Endothelial cell of umbilical vein (primary cell): ENCODE data around the gene PADI6. TPM values are rescaled to one million over a fixed set of nuclear protein-coding genes. Genes with fewer than 3 reads are reported as not detected.

Experiments
- BruUV-seq: library from RNA; stranded (reverse); fragments of 400-500 nt; replicated peaks from 2 replicates; lab custom pipeline; 2021; lab: Mats Ljungman, UMichigan
- CTCF ChIA-PET: fragments of 300-600, 350-600 bp; sonication (Branson Sonifier 250); formaldehyde crosslinking; loops from one replicate; lab custom pipeline; 2021; ENCODE audit warnings: antibody characterized with exemption, inconsistent platforms; lab: Charles Lee
- POLR2A ChIA-PET: fragments of 300-600, 350-600 bp; sonication (Branson Sonifier 250); formaldehyde crosslinking; loops from one replicate; lab custom pipeline; 2021; ENCODE audit warnings: antibody characterized with exemption, inconsistent platforms; lab: Charles Lee
- DNase-seq: peaks from one replicate; pipeline ENCODE4 v3.0.0-alpha.2; 2011; ENCODE audit warnings: low read depth, low spot score
- FAIRE-seq: peaks from 2 replicates; lab custom pipeline; 2011; peaks lifted over from hg19 to GRCh38; lab: Jason Lieb, UNC
- H2AFZ ChIP-seq: 2 replicates; pipeline ENCODE4 v1.6.0; 2012; ENCODE audit warnings: low read depth, low read length, control low read depth, inconsistent platforms
- H3K27ac ChIP-seq: 2 replicates; pipeline ENCODE4 v1.5.1; 2011; ENCODE audit warnings: low read depth, mild to moderate bottlenecking, control low read depth, low read length, moderate library complexity; ENCODE audit not compliant: insufficient read depth
- H3K27me3 ChIP-seq, 2 experiments: 2 replicates each; pipeline versions ENCODE4 v1.6.0 to v1.6.1; 2011; ENCODE audit warnings: low read length in 2 of 2, mixed read lengths in 1 of 2; ENCODE audit not compliant: control insufficient read depth in 2 of 2, insufficient read depth in 2 of 2
- H3K36me3 ChIP-seq, 2 experiments: 2 replicates in 1 of 2; 3 replicates in 1 of 2; pipeline ENCODE4 v1.5.1; 2011; ENCODE audit warnings: low read length in 2 of 2, mild to moderate bottlenecking in 1 of 2, moderate library complexity in 1 of 2; ENCODE audit not compliant: control insufficient read depth in 2 of 2, insufficient read depth in 2 of 2; ENCODE audit errors: extremely low read depth in 1 of 2
- H3K4me1 ChIP-seq: 3 replicates; pipeline ENCODE4 v1.5.1; 2011; ENCODE audit warnings: mild to moderate bottlenecking, low read length; ENCODE audit not compliant: control insufficient read depth, insufficient read depth; ENCODE audit errors: extremely low read depth
- H3K4me2 ChIP-seq: 2 replicates; pipeline ENCODE4 v1.6.1; 2011; ENCODE audit warnings: low read length, control low read depth, mixed read lengths; ENCODE audit not compliant: insufficient read depth
- H3K4me3 ChIP-seq, 3 experiments: fragments of 200-600 bp in 1 of 3; sonication (generic), shearing (Covaris generic) in 1 of 3; replicated peaks in 1 of 3; 2 replicates each; pipeline ENCODE4 v1.5.1; 2011 to 2016; ENCODE audit warnings: control low read depth in 3 of 3, low read length in 3 of 3, mild to moderate bottlenecking in 2 of 3, inconsistent platforms in 1 of 3, low read depth in 1 of 3, moderate library complexity in 1 of 3; ENCODE audit not compliant: insufficient read depth in 1 of 3
- H3K79me2 ChIP-seq: 2 replicates; pipeline ENCODE4 v1.6.0; 2012; ENCODE audit warnings: low read length, inconsistent platforms; ENCODE audit not compliant: control insufficient read depth, insufficient read depth
- H3K9ac ChIP-seq: replicated peaks from 2 replicates; pipeline ENCODE3; 2011; ENCODE audit warnings: low read length, control low read depth; ENCODE audit not compliant: insufficient read depth; ENCODE audit errors: extremely low read depth
- H3K9me1 ChIP-seq: replicated peaks from 3 replicates; pipeline ENCODE4 v1.6.0; 2011; ENCODE audit warnings: mild to moderate bottlenecking, low read length; ENCODE audit not compliant: control insufficient read depth, insufficient read depth; ENCODE audit errors: extremely low read depth
- H3K9me3 ChIP-seq: replicated peaks from 2 replicates; pipeline ENCODE4 v1.5.1; 2012; ENCODE audit warnings: low read length, inconsistent platforms; ENCODE audit not compliant: control insufficient read depth, insufficient read depth
- H4K20me1 ChIP-seq: replicated peaks from 2 replicates; pipeline ENCODE3; 2011; ENCODE audit warnings: mild to moderate bottlenecking, low read length; ENCODE audit not compliant: control insufficient read depth, insufficient read depth; ENCODE audit errors: extremely low read depth
- CTCF ChIP-seq, 2 donors: IDR thresholded peaks; 1 replicate in 1 of 2; 2 replicates in 1 of 2; pipeline ENCODE4 v1.5.1; 2011; ENCODE audit warnings: low read length in 2 of 2, mild to moderate bottlenecking in 2 of 2, moderate library complexity in 2 of 2, control low read depth in 1 of 2, inconsistent platforms in 1 of 2, low read depth in 1 of 2; ENCODE audit not compliant: insufficient read depth in 1 of 2; ENCODE audit errors: extremely low read depth in 1 of 2
- EZH2 ChIP-seq: IDR thresholded peaks from 2 replicates; pipeline ENCODE4 v1.6.1; 2012; ENCODE audit warnings: borderline replicate concordance, low read depth, mild to moderate bottlenecking, moderate library complexity, low read length, inconsistent platforms; ENCODE audit not compliant: severe bottlenecking
- FOS ChIP-seq: IDR thresholded peaks from 2 replicates; pipeline ENCODE4 v1.6.1; 2011; ENCODE audit warnings: mild to moderate bottlenecking, low read length, moderate library complexity, borderline replicate concordance; ENCODE audit not compliant: insufficient read depth
- GATA2 ChIP-seq: IDR thresholded peaks from 2 replicates; pipeline ENCODE4 v1.7.0; 2011; ENCODE audit warnings: low read depth, mild to moderate bottlenecking, moderate library complexity, mixed read lengths, low read length; ENCODE audit not compliant: insufficient read length, insufficient read depth
- JUN ChIP-seq: IDR thresholded peaks from 2 replicates; pipeline ENCODE4 v1.6.1; 2011; ENCODE audit warnings: borderline replicate concordance, low read depth; ENCODE audit not compliant: insufficient read length, insufficient read depth
- MAX ChIP-seq: IDR thresholded peaks from 2 replicates; pipeline ENCODE4 v1.6.1; 2011; ENCODE audit not compliant: insufficient read depth, insufficient read length
- MYC ChIP-seq: IDR thresholded peaks from one replicate; pipeline ENCODE4 v1.6.1; 2011; ENCODE audit warnings: mild to moderate bottlenecking, low read depth, low read length
- POLR2A ChIP-seq: IDR thresholded peaks from 2 replicates; pipeline ENCODE4 v1.6.1; 2012; ENCODE audit warnings: low read depth, mild to moderate bottlenecking, control low read depth, low read length
- POLR2AphosphoS5 ChIP-seq: IDR thresholded peaks from 2 replicates; pipeline ENCODE4 v1.6.1; 2012; ENCODE audit warnings: low read depth, mild to moderate bottlenecking, control low read depth, low read length, moderate library complexity; ENCODE audit not compliant: insufficient read depth
- dilution Hi-C: fragments of 300-500 bp; cut with MboI; formaldehyde crosslinking; loops from one replicate; pipeline ENCODE4 v1.15.0; 2019; ENCODE audit warnings: low sequenced_read_pairs; ENCODE audit not compliant: extremely low pct_ligation_motif_present
- intact Hi-C: fragments of 100-400 bp; cut with micrococcal nuclease; formaldehyde crosslinking; loops from one replicate; pipeline ENCODE4 v1.10.0; 2022
- polyA plus RNA-seq, 4 experiments: library from polyadenylated mRNA; depleted of rRNA in 3 of 4; stranded (reverse) in 3 of 4; unstranded in 1 of 4; fragments of >200 nt; gene quantifications; 2 replicates each; pipeline versions ENCODE4 v1.2.1 to v1.2.3, GENCODE V29; 2011 to 2012; ENCODE audit warnings: missing spikeins in 1 of 4
- total RNA-seq: library from RNA; stranded (reverse); gene quantifications from 2 replicates; pipeline ENCODE4 v1.2.3, GENCODE V29; 2021

The PADI6 gene
- total and polyA plus RNA-seq, 2 donors (not counting 3 experiments of a cell fraction or from before 2014, with no cell fraction given), result not detected

- no peaks in the 10 kb centered on the region for H3K79me2 ChIP-seq
- CTCF ChIA-PET, result interaction anchor here (0.7 kb wide), 1 partner anchor 23 kb away, joined by 3 read pairs; no protein-coding TSS in a partner anchor
- no peak for TF ChIP-seq MAX
- TF ChIP-seq POLR2AphosphoS5, result no peak
- no peak for TF ChIP-seq POLR2A
- no peak for TF ChIP-seq FOS
- no peak for TF ChIP-seq CTCF (IDR thresholded peaks at IDR 0.05; ENCODE audit: extremely low read depth in 1 of 2, insufficient read depth in 1 of 2, low read depth in 1 of 2, low read length in 2 of 2)
- TF ChIP-seq GATA2, result no peak
- TF ChIP-seq MYC, result no peak
- TF ChIP-seq EZH2, result no peak
- no peak for TF ChIP-seq JUN
- FAIRE-seq, result no peak
- dilution Hi-C loops, result no loop called here
- intact Hi-C loops, result no loop called here
- no peak overlapping the region for H3K4me3 ChIP-seq
- H4K20me1 ChIP-seq, result no peaks in the 10 kb centered on the region
- DNase-seq, result no peak
- no peaks in the 10 kb centered on the region for H3K9me3 ChIP-seq
- no peak overlapping the region for H2AFZ ChIP-seq
- no peaks in the 10 kb centered on the region for H3K27me3 ChIP-seq
- H3K9me1 ChIP-seq, result no peaks in the 10 kb centered on the region
- POLR2A ChIA-PET, result no interaction called here
- no peaks in the 10 kb centered on the region for H3K4me1 ChIP-seq
- no peak overlapping the region for H3K4me2 ChIP-seq
- BruUV-seq, result no TSS peak
- H3K9ac ChIP-seq, result no peak overlapping the region
- H3K27ac ChIP-seq, result no peak overlapping the region
- H3K36me3 ChIP-seq, result no peaks in the 10 kb centered on the region
These were observed 1.4 kb upstream of the PADI6 start for GRCh38 chr1:17370618-17371017.
